KMS-11 (cell line): ENCODE measurements around the gene TGM5.

Source experiments
- H2AFZ ChIP-seq: fragments of 200-600 bp; sonication (generic); 2 replicates; pipeline ENCODE4 v1.6.1; 2016; ENCODE audit warnings: antibody characterized with exemption, mixed run types, low read depth
- H3K27ac ChIP-seq: fragments of 200-600 bp; sonication (generic); 2 replicates; pipeline ENCODE4 v1.6.1; 2016; ENCODE audit warnings: mild to moderate bottlenecking, mixed run types
- H3K27me3 ChIP-seq: fragments of 200-600 bp; sonication (generic); 2 replicates; pipeline ENCODE4 v1.6.1; 2017; ENCODE audit warnings: mild to moderate bottlenecking, low read depth, mixed run types, moderate library complexity; ENCODE audit not compliant: insufficient read depth
- H3K36me3 ChIP-seq: fragments of 200-600 bp; sonication (generic); 2 replicates; pipeline ENCODE4 v1.6.1; 2017; ENCODE audit warnings: mild to moderate bottlenecking, mixed run types; ENCODE audit not compliant: insufficient read depth
- H3K4me1 ChIP-seq: fragments of 200-600 bp; sonication (generic); 2 replicates; pipeline ENCODE4 v1.6.1; 2016; ENCODE audit warnings: mild to moderate bottlenecking, low read depth, mixed run types; ENCODE audit not compliant: poor library complexity, severe bottlenecking
- H3K4me2 ChIP-seq: fragments of 200-600 bp; sonication (generic); 2 replicates; pipeline ENCODE4 v1.7.0; 2016; ENCODE audit warnings: mild to moderate bottlenecking, mixed run types
- H3K4me3 ChIP-seq: fragments of 200-600 bp; sonication (generic); IDR thresholded peaks from 2 replicates; pipeline ENCODE4 v1.6.1; 2017; ENCODE audit warnings: low read depth, low read length, mixed read lengths; ENCODE audit not compliant: insufficient read depth
- H3K79me2 ChIP-seq: fragments of 200-600 bp; sonication (generic); 2 replicates; pipeline ENCODE4 v1.6.1; 2016; ENCODE audit warnings: low read depth, mixed run types; ENCODE audit not compliant: insufficient read depth
- H3K9ac ChIP-seq: fragments of 200-600 bp; sonication (generic); 2 replicates; pipeline ENCODE4 v1.6.1; 2016; ENCODE audit warnings: mild to moderate bottlenecking, mixed run types
- H4K20me1 ChIP-seq: fragments of 200-600 bp; sonication (generic); 2 replicates; pipeline ENCODE4 v1.6.1; 2016; ENCODE audit warnings: mild to moderate bottlenecking, mixed run types; ENCODE audit not compliant: insufficient read depth
- CTCF ChIP-seq: fragments of 200-600 bp; sonication (generic); conservative IDR thresholded peaks from 2 replicates; pipeline ENCODE4 v1.6.1; 2017; ENCODE audit warnings: low read depth, mild to moderate bottlenecking, antibody characterized with exemption, low read length, moderate library complexity, mixed read lengths

Gene TGM5

GRCh38 chr15:43218908-43219706, 47.6 kb downstream of the TGM5 start:
- Histone ChIP-seq H3K27ac (no peak overlapping the region), H3K4me3 (no peak overlapping the region), H4K20me1 (no peaks in the 10 kb centered on the region), H3K79me2 (no peaks in the 10 kb centered on the region), H3K9ac (no peak overlapping the region), H3K27me3 (no peaks in the 10 kb centered on the region), H3K36me3 (no peaks in the 10 kb centered on the region), H3K4me2 (no peak overlapping the region), H3K4me1 (no peaks in the 10 kb centered on the region), H2AFZ (no peak overlapping the region)
- TF ChIP-seq CTCF = no peak

GRCh38 chr15:43215961-43216360, 50.8 kb downstream of the TGM5 start:
- H3K4me1 ChIP-seq = no peaks in the 10 kb centered on the region
- no peak overlapping the region for H2AFZ ChIP-seq

GRCh38 chr15:43214592-43215295, 52.0 kb downstream of the TGM5 start:
- Histone ChIP-seq H3K27ac (no peak overlapping the region), H2AFZ (no peak overlapping the region), H3K79me2 (no peaks in the 10 kb centered on the region), H3K4me3 (no peak overlapping the region), H3K9ac (no peak overlapping the region), H4K20me1 (no peaks in the 10 kb centered on the region), H3K36me3 (no peaks in the 10 kb centered on the region), H3K4me1 (no peaks in the 10 kb centered on the region), H3K27me3 (no peaks in the 10 kb centered on the region), H3K4me2 (no peak overlapping the region)
- TF ChIP-seq CTCF = no peak

More at GRCh38 chr15:43215961-43216360, 50.8 kb downstream of the TGM5 start:
- no peak overlapping the region for H3K4me3 ChIP-seq
- TF ChIP-seq CTCF = no peak
- H3K4me2 ChIP-seq = no peak overlapping the region
- H3K36me3 ChIP-seq = no peaks in the 10 kb centered on the region
- no peak overlapping the region for H3K27ac ChIP-seq
- H3K79me2 ChIP-seq = no peaks in the 10 kb centered on the region
- H3K9ac ChIP-seq = no peak overlapping the region
- no peaks in the 10 kb centered on the region for H3K27me3 ChIP-seq
- H4K20me1 ChIP-seq = no peaks in the 10 kb centered on the region

- Histone ChIP-seq H3K9ac (no peak overlapping the region), H3K27me3 (no peaks in the 10 kb centered on the region), H3K4me2 (no peak overlapping the region), H3K27ac (no peak overlapping the region), H2AFZ (no peak overlapping the region), H3K4me1 (no peaks in the 10 kb centered on the region), H3K4me3 (no peak overlapping the region), H3K36me3 (no peaks in the 10 kb centered on the region), H4K20me1 (no peaks in the 10 kb centered on the region), H3K79me2 (no peaks in the 10 kb centered on the region)
- no peak for TF ChIP-seq CTCF
These were observed 52.6 kb downstream of the TGM5 start for GRCh38 chr15:43214169-43214568.
